PFSK-1 (cell line): ENCODE results near the gene ZBP1.

Source experiments
- POLR2AphosphoS5 ChIP-seq: IDR thresholded peaks from 2 replicates; pipeline ENCODE4 v1.6.1; 2012; ENCODE audit warnings: low read depth, mild to moderate bottlenecking, control low read depth, low read length, moderate library complexity
- SIN3A ChIP-seq: IDR thresholded peaks from 2 replicates; pipeline ENCODE4 v1.6.1; 2012; ENCODE audit warnings: mild to moderate bottlenecking, low read length, moderate library complexity, borderline replicate concordance; ENCODE audit not compliant: insufficient read depth
- TAF1 ChIP-seq: IDR thresholded peaks from 2 replicates; pipeline ENCODE4 v1.6.1; 2012; ENCODE audit warnings: low read length, control low read depth, borderline replicate concordance; ENCODE audit not compliant: insufficient read depth

- no peak for TF ChIP-seq POLR2AphosphoS5
- TF ChIP-seq TAF1, result no peak
- no peak for TF ChIP-seq SIN3A
Observed at GRCh38 chr20:57589728-57590484, 30.3 kb downstream of the ZBP1 start.
